ENCODE measurements around the gene NUDT3.

The NUDT3 gene

GRCh38 chr6:34392497-34393190 lies at the start of gene NUDT3:
Gene NUDT3, minus strand, starts transcription at chr6:34392669. Its CDS starts 307 bp downstream, at chr6:34392362.
- H3K79me2 ChIP-seq (ENCODE audit: control insufficient read depth, insufficient read depth, low read length, unreplicated experiment) = peaks cover 45% of the 10 kb centered on the region
- peak within 1 kb of the TSS; percentile 90 for H2AFZ ChIP-seq (ENCODE audit: low read length, unreplicated experiment)
- H3K36me3 ChIP-seq (ENCODE audit: insufficient read depth, low read length) = no peaks in the 10 kb centered on the region
- H3K27ac ChIP-seq (ENCODE audit: low read depth, low read length) = peak within 1 kb of the TSS; percentile 68
- H3K4me1 ChIP-seq (ENCODE audit: control insufficient read depth, insufficient read depth, low read length, unreplicated experiment) = peaks cover 11% of the 10 kb centered on the region
- H3K27me3 ChIP-seq (ENCODE audit: insufficient read depth, low read length) = no peaks in the 10 kb centered on the region
- peak within 1 kb of the TSS; percentile 82 for H3K4me3 ChIP-seq (ENCODE audit: low read depth, low read length)

GRCh38 chr6:34441526-34441925 lies 49.1 kb upstream of the NUDT3 start:
- Histone ChIP-seq H3K36me3 (ENCODE audit: insufficient read depth, low read length) (no peaks in the 10 kb centered on the region), H3K4me1 (ENCODE audit: control insufficient read depth, insufficient read depth, low read length, unreplicated experiment) (no peaks in the 10 kb centered on the region), H2AFZ (ENCODE audit: low read length, unreplicated experiment) (no peak overlapping the region), H3K79me2 (ENCODE audit: control insufficient read depth, insufficient read depth, low read length, unreplicated experiment) (no peaks in the 10 kb centered on the region), H3K27ac (ENCODE audit: low read depth, low read length) (no peak overlapping the region), H3K27me3 (ENCODE audit: insufficient read depth, low read length) (peaks cover 3% of the 10 kb centered on the region; the same call in 1 of the 2 replicates), H3K4me3 (ENCODE audit: low read depth, low read length) (no peak overlapping the region)

- Histone ChIP-seq H3K4me3 (ENCODE audit: low read depth, low read length) (no peak overlapping the region), H3K27me3 (ENCODE audit: insufficient read depth, low read length) (no peaks in the 10 kb centered on the region), H2AFZ (ENCODE audit: low read length, unreplicated experiment) (no peak overlapping the region), H3K4me1 (ENCODE audit: control insufficient read depth, insufficient read depth, low read length, unreplicated experiment) (no peaks in the 10 kb centered on the region), H3K79me2 (ENCODE audit: control insufficient read depth, insufficient read depth, low read length, unreplicated experiment) (no peaks in the 10 kb centered on the region), H3K27ac (ENCODE audit: low read depth, low read length) (no peak overlapping the region), H3K36me3 (ENCODE audit: insufficient read depth, low read length) (no peaks in the 10 kb centered on the region)
These were observed 47.0 kb upstream of the NUDT3 start for GRCh38 chr6:34439442-34439841.

DNA sequence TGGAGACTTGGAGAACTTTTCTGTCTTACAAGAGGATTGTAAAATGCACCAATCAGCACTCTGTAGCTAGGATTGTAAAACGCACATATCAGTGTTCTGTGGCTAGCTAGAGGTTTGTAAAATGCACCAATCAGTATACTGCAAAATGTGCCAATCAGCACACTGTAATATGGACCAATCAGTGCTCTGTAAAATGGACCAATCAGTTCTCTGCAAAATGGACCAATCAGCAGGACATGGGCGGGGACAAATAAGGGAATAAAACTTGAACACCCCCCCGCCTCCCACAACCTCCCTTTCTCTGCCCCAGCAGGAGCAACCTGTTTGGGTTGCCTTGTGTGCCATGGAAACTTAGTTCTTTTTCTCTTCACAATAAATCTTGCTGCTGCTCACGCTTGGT lies 46.2 kb upstream of the NUDT3 start:
- Histone ChIP-seq H3K27ac (ENCODE audit: low read depth, low read length) (no peak overlapping the region), H3K4me1 (ENCODE audit: control insufficient read depth, insufficient read depth, low read length, unreplicated experiment) (no peaks in the 10 kb centered on the region), H3K4me3 (ENCODE audit: low read depth, low read length) (no peak overlapping the region), H3K79me2 (ENCODE audit: control insufficient read depth, insufficient read depth, low read length, unreplicated experiment) (no peaks in the 10 kb centered on the region), H3K27me3 (ENCODE audit: insufficient read depth, low read length) (no peaks in the 10 kb centered on the region), H2AFZ (ENCODE audit: low read length, unreplicated experiment) (no peak overlapping the region), H3K36me3 (ENCODE audit: insufficient read depth, low read length) (no peaks in the 10 kb centered on the region)

- no peaks in the 10 kb centered on the region for H3K4me1 ChIP-seq (ENCODE audit: control insufficient read depth, insufficient read depth, low read length, unreplicated experiment)
- H3K27me3 ChIP-seq (ENCODE audit: insufficient read depth, low read length) = no peaks in the 10 kb centered on the region
- no peak overlapping the region for H3K4me3 ChIP-seq (ENCODE audit: low read depth, low read length)
- H2AFZ ChIP-seq (ENCODE audit: low read length, unreplicated experiment) = no peak overlapping the region
- H3K36me3 ChIP-seq (ENCODE audit: insufficient read depth, low read length) = no peaks in the 10 kb centered on the region
- no peaks in the 10 kb centered on the region for H3K79me2 ChIP-seq (ENCODE audit: control insufficient read depth, insufficient read depth, low read length, unreplicated experiment)
- no peak overlapping the region for H3K27ac ChIP-seq (ENCODE audit: low read depth, low read length)
These were observed 45.1 kb upstream of the NUDT3 start for GRCh38 chr6:34437644-34437970.

GRCh38 chr6:34436803-34437643 lies 44.6 kb upstream of the NUDT3 start:
- Histone ChIP-seq H3K27me3 (ENCODE audit: insufficient read depth, low read length) (no peaks in the 10 kb centered on the region), H3K4me1 (ENCODE audit: control insufficient read depth, insufficient read depth, low read length, unreplicated experiment) (no peaks in the 10 kb centered on the region), H3K4me3 (ENCODE audit: low read depth, low read length) (no peak overlapping the region), H3K36me3 (ENCODE audit: insufficient read depth, low read length) (no peaks in the 10 kb centered on the region), H2AFZ (ENCODE audit: low read length, unreplicated experiment) (no peak overlapping the region), H3K79me2 (ENCODE audit: control insufficient read depth, insufficient read depth, low read length, unreplicated experiment) (no peaks in the 10 kb centered on the region), H3K27ac (ENCODE audit: low read depth, low read length) (no peak overlapping the region)

DNA sequence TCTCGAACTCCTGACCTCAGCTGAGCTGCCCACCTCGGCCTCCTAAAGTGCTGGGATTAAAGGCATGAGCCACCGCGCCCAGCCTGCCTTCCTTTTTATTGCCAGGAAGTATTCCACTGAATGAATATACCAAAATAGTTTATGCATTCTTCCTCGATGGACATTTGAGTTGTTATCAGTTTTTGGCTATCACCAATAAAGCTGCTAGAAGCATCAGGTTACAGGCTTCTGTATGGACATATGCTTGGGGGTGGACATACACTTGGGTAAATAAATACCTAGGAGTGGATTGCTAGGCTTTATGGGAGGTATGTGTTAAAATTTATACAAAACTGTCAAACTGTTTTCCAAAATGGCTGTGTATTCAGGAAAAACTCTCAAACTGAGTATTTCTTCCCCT lies 43.4 kb upstream of the NUDT3 start:
- H2AFZ ChIP-seq (ENCODE audit: low read length, unreplicated experiment) = no peak overlapping the region
- H3K4me1 ChIP-seq (ENCODE audit: control insufficient read depth, insufficient read depth, low read length, unreplicated experiment) = no peaks in the 10 kb centered on the region
- H3K79me2 ChIP-seq (ENCODE audit: control insufficient read depth, insufficient read depth, low read length, unreplicated experiment) = no peaks in the 10 kb centered on the region
- H3K4me3 ChIP-seq (ENCODE audit: low read depth, low read length) = no peak overlapping the region
- H3K36me3 ChIP-seq (ENCODE audit: insufficient read depth, low read length) = no peaks in the 10 kb centered on the region
- H3K27me3 ChIP-seq (ENCODE audit: insufficient read depth, low read length) = no peaks in the 10 kb centered on the region; the same call in 1 of the 2 replicates
- no peak overlapping the region for H3K27ac ChIP-seq (ENCODE audit: low read depth, low read length)

DNA sequence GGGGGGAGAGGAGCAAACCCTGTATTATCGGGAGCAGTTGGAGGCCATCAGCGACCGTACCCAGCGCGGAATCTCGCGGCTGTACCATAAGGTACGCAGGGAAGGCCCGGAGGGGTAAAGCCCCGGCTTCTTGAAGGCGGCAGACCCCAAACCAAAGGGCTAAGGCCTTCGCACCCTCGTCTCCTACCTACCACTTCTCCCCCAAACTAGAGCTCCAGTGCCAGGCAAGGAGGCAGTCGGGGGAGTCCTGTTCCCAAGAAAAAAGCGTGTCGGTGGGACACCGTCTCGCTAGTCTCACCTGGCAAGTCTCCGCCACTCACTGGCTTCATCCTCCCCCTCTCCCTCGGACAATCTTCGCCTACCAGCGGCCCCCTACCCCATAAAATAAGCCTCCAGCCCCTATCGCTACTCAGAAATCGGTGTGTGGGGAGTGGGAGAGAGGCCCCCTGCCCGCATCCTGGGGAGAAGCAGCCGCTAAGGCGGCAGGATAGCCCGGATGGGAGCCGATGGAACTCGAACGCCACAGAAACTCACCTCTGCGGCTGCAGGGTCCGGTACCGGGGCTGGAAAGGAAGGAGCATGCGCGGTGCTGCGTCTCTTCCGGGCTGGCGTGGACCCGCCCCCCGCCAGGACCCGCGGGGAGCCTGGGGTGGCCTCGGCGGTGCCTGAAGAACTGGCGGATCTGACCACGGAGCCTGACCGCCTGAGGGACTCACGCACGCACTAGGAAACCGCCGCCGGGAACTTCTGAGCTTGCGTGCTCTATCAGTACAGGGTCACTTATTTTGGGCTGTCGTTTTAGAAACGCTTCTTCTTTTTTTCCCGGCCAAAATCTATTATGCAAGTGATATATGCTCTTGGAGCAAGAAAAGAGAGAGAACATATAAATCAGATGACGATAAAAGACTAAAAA lies 33.3 kb upstream of the NUDT3 start, which contains the start of gene RPS10:
Gene RPS10, minus strand, starts transcription at position 572 of the 913 bp plus-strand sequence. CDS start 848 bp downstream, outside the sequence.
- Histone ChIP-seq H3K36me3 (ENCODE audit: insufficient read depth, low read length) (peaks cover 42% of the 10 kb centered on the region), H3K79me2 (ENCODE audit: control insufficient read depth, insufficient read depth, low read length, unreplicated experiment) (peaks cover 45% of the 10 kb centered on the region), H3K4me1 (ENCODE audit: control insufficient read depth, insufficient read depth, low read length, unreplicated experiment) (peaks cover 21% of the 10 kb centered on the region), H3K4me3 (ENCODE audit: low read depth, low read length) (peak within 1 kb of the TSS; percentile 93), H3K27ac (ENCODE audit: low read depth, low read length) (peak within 1 kb of the TSS; percentile 71), H3K27me3 (ENCODE audit: insufficient read depth, low read length) (no peaks in the 10 kb centered on the region), H2AFZ (ENCODE audit: low read length, unreplicated experiment) (peak within 1 kb of the TSS; percentile 100)

GRCh38 chr6:34425132-34425497 lies 32.6 kb upstream of the NUDT3 start:
- Histone ChIP-seq H2AFZ (ENCODE audit: low read length, unreplicated experiment) (no peak overlapping the region), H3K27ac (ENCODE audit: low read depth, low read length) (peak overlapping the region; percentile 71), H3K36me3 (ENCODE audit: insufficient read depth, low read length) (peaks cover 47% of the 10 kb centered on the region), H3K79me2 (ENCODE audit: control insufficient read depth, insufficient read depth, low read length, unreplicated experiment) (peaks cover 50% of the 10 kb centered on the region), H3K4me1 (ENCODE audit: control insufficient read depth, insufficient read depth, low read length, unreplicated experiment) (peaks cover 21% of the 10 kb centered on the region), H3K4me3 (ENCODE audit: low read depth, low read length) (peak overlapping the region; percentile 93), H3K27me3 (ENCODE audit: insufficient read depth, low read length) (no peaks in the 10 kb centered on the region)
